Uterus (tissue), 2 donors: Measurements from ENCODE around the gene DRC3.

Source experiments
- CTCF ChIP-seq, 4 experiments: fragments of 200-600 bp in 2 of 4; fragments of 450-650 bp in 2 of 4; sonication (generic) in 2 of 4; IDR thresholded peaks; one replicate each; pipeline ENCODE4 v1.5.1; 2016 to 2019; ENCODE audit warnings: antibody characterized with exemption in 4 of 4, mild to moderate bottlenecking in 2 of 4, moderate library complexity in 1 of 4
- POLR2A ChIP-seq, 2 donors: fragments of 450-650 bp; IDR thresholded peaks; one replicate each; pipeline ENCODE4 v1.6.1; 2016; ENCODE audit warnings: antibody characterized with exemption in 2 of 2, mild to moderate bottlenecking in 1 of 2, moderate library complexity in 1 of 2

GRCh38 chr17:18004345-18004744 is 31.7 kb downstream of the DRC3 start:
- TF ChIP-seq CTCF (IDR thresholded peaks at IDR 0.05) (no peak), POLR2A (IDR thresholded peaks at IDR 0.05) (no peak)
